ENCODE results near the gene PDE4D. TPM values are rescaled to one million over a fixed set of nuclear protein-coding genes. Genes with fewer than 3 reads are reported as not detected.

Gene PDE4D
- total RNA-seq, 2 experiments from 2014 or later: 0.50 to 0.51 TPM

DNA sequence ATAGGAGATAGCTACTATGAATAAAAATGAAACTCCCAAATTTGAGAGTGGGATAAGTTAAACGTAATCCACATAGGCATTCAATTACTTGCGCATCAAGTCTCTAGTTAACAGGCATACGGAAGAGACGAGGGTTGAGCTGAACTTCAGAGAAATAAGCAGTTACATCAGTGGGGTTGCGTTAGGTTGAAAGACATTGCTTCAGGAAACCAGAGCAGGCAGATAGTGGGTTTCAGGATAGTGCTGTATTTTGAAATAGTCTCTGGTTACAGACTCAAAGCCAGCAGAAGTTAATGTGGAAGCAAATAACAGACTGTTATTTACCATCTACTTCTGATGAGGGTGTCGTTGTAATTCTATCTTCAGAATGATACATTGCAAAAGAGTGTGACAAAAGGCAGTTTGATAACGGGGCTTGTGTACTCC is 533.4 kb downstream of the PDE4D start:
- POLR2A ChIA-PET: no interaction called here
- no peak overlapping the region for H3K4me2 ChIP-seq (ENCODE audit: low read length)
- DNase-seq (ENCODE audit: low spot score): no peak
- H3K9me3 ChIP-seq (ENCODE audit: low read length): no peaks in the 10 kb centered on the region
- no peak overlapping the region for H2AFZ ChIP-seq (ENCODE audit: low read length)
- BruUV-seq (replicated peaks): no TSS peak
- H3K27ac ChIP-seq (ENCODE audit: low read depth, low read length, poor library complexity, severe bottlenecking): no peak overlapping the region
- intact Hi-C loops (cut with micrococcal nuclease; ENCODE audit: unreplicated experiment): no loop called here
- no peaks in the 10 kb centered on the region for H4K20me1 ChIP-seq (ENCODE audit: insufficient read depth, low read length)
- no peaks in the 10 kb centered on the region for H3K4me1 ChIP-seq (ENCODE audit: insufficient read depth, low read length, poor library complexity, severe bottlenecking)
- H3K79me2 ChIP-seq (ENCODE audit: insufficient read depth, low read depth, low read length): no peaks in the 10 kb centered on the region
- TF ChIP-seq EZH2phosphoT487 (IDR thresholded peaks at IDR 0.05; ENCODE audit: borderline replicate concordance, low read depth, low read length): no peak
- TF ChIP-seq, protein P1, sequence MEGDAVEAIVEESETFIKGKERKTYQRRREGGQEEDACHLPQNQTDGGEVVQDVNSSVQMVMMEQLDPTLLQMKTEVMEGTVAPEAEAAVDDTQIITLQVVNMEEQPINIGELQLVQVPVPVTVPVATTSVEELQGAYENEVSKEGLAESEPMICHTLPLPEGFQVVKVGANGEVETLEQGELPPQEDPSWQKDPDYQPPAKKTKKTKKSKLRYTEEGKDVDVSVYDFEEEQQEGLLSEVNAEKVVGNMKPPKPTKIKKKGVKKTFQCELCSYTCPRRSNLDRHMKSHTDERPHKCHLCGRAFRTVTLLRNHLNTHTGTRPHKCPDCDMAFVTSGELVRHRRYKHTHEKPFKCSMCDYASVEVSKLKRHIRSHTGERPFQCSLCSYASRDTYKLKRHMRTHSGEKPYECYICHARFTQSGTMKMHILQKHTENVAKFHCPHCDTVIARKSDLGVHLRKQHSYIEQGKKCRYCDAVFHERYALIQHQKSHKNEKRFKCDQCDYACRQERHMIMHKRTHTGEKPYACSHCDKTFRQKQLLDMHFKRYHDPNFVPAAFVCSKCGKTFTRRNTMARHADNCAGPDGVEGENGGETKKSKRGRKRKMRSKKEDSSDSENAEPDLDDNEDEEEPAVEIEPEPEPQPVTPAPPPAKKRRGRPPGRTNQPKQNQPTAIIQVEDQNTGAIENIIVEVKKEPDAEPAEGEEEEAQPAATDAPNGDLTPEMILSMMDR (conservative IDR thresholded peaks at IDR 0.05; ENCODE audit: low read length): no peak
- H3K36me3 ChIP-seq (ENCODE audit: insufficient read depth, low read length): no peaks in the 10 kb centered on the region
- CTCF ChIA-PET (ENCODE audit: unreplicated experiment): no interaction called here
- H3K4me3 ChIP-seq (ENCODE audit: low read depth, low read length, poor library complexity, severe bottlenecking): no peak overlapping the region
- H3K9me2 ChIP-seq (ENCODE audit: insufficient read depth, low read length): no peaks in the 10 kb centered on the region; the same call in 1 of the 2 replicates

DNA sequence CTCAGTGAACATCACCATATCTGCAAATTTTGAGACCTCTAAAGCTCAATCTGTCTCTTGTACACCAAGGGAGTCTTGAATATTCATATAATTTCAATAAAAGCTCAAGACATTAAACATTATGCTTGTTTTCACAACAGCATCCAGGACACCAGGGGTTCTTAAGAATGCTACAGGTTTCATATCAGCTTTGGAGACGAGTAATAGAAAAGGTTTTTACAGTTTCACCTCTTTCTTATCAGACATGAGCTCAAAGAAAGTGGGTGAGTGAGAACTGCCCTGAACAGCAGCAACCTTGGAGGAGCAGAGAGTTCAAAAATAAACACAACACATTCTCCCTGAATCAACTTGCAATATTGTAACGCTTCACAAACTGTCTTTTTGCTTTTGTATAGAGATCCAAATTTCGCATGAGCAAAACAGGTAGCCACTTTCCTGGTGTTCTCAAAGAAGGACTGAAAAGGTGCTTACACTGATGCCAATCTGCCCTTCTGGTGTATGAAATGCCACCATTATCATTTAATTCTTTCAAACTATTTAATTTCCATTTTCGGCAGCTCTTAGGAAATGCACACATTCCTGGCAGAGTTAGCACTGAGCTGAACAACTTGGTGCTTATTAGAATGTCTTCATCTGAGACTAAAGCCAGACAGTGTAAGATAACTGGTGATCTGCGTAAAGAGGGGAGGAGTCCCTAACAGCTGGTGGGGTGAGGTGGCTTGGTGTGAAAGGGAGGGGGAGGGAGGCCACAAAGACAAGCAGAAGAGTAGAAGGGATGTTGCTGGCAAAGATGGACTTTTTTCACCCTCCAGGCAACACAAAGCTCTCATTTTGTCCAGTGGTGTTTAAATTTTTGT is 535.3 kb downstream of the PDE4D start:
- Histone ChIP-seq H3K4me2 (ENCODE audit: low read length) (no peak overlapping the region), H3K9me2 (ENCODE audit: insufficient read depth, low read length) (no peaks in the 10 kb centered on the region; the same call in 1 of the 2 replicates), H2AFZ (ENCODE audit: low read length) (no peak overlapping the region), H3K36me3 (ENCODE audit: insufficient read depth, low read length) (no peaks in the 10 kb centered on the region), H3K9me3 (ENCODE audit: low read length) (no peaks in the 10 kb centered on the region), H3K4me1 (ENCODE audit: insufficient read depth, low read length, poor library complexity, severe bottlenecking) (no peaks in the 10 kb centered on the region), H3K4me3 (ENCODE audit: low read depth, low read length, poor library complexity, severe bottlenecking) (no peak overlapping the region), H3K27ac (ENCODE audit: low read depth, low read length, poor library complexity, severe bottlenecking) (no peak overlapping the region), H4K20me1 (ENCODE audit: insufficient read depth, low read length) (no peaks in the 10 kb centered on the region), H3K79me2 (ENCODE audit: insufficient read depth, low read depth, low read length) (no peaks in the 10 kb centered on the region)
- no peak for DNase-seq (ENCODE audit: low spot score)
- POLR2A ChIA-PET: interaction anchor here (0.7 kb wide), 1 partner anchor 24 kb away, joined by 3 read pairs; no protein-coding TSS in a partner anchor
- no peak for TF ChIP-seq EZH2phosphoT487 (IDR thresholded peaks at IDR 0.05; ENCODE audit: borderline replicate concordance, low read depth, low read length)
- TF ChIP-seq, protein P1 (conservative IDR thresholded peaks at IDR 0.05; ENCODE audit: low read length): no peak
- BruUV-seq (replicated peaks): no TSS peak
- intact Hi-C loops (cut with micrococcal nuclease; ENCODE audit: unreplicated experiment): no loop called here
- CTCF ChIA-PET (ENCODE audit: unreplicated experiment): no interaction called here

DNA sequence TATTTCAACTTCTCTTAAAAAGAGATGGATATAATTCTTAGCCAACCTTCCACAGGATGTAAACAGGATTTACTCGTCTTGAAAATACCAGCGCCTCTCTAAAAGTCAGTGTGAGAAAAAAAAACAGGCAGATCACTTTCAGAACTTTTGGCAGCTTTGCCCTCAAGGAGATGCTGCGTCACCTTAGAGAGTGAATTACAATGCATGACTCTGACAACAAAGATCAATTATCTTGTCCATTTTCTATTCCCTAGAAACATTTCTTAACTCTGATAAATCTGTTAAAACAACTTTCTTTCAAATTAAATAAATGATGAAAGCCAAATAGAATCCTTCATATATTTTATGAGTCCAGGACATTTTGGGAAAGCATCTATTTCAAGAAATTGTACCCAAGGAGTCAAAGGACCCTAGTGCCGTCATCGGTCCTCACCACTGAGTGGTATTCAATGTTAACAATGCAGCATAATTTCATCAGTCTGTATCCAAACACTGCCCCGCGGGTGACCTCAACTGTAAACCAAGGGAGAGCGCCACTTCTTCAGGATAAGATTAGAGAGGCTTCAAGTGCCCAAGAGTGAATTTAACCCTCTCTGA is 536.0 kb downstream of the PDE4D start:
- CTCF ChIA-PET (ENCODE audit: unreplicated experiment): no interaction called here
- no peak overlapping the region for H3K27ac ChIP-seq (ENCODE audit: low read depth, low read length, poor library complexity, severe bottlenecking)

More for the DNA sequence above, 536.0 kb downstream of the PDE4D start:
- Histone ChIP-seq H4K20me1 (ENCODE audit: insufficient read depth, low read length) (no peaks in the 10 kb centered on the region), H3K4me1 (ENCODE audit: insufficient read depth, low read length, poor library complexity, severe bottlenecking) (no peaks in the 10 kb centered on the region), H3K4me2 (ENCODE audit: low read length) (no peak overlapping the region), H3K36me3 (ENCODE audit: insufficient read depth, low read length) (no peaks in the 10 kb centered on the region), H3K9me2 (ENCODE audit: insufficient read depth, low read length) (no peaks in the 10 kb centered on the region; the same call in 1 of the 2 replicates), H3K79me2 (ENCODE audit: insufficient read depth, low read depth, low read length) (no peaks in the 10 kb centered on the region), H3K4me3 (ENCODE audit: low read depth, low read length, poor library complexity, severe bottlenecking) (no peak overlapping the region), H3K9me3 (ENCODE audit: low read length) (no peaks in the 10 kb centered on the region), H2AFZ (ENCODE audit: low read length) (no peak overlapping the region)
- no peak for TF ChIP-seq EZH2phosphoT487 (IDR thresholded peaks at IDR 0.05; ENCODE audit: borderline replicate concordance, low read depth, low read length)
- TF ChIP-seq, protein P1 (conservative IDR thresholded peaks at IDR 0.05; ENCODE audit: low read length): no peak
- no peak for DNase-seq (ENCODE audit: low spot score)
- POLR2A ChIA-PET: no interaction called here
- intact Hi-C loops (cut with micrococcal nuclease; ENCODE audit: unreplicated experiment): no loop called here
- no TSS peak for BruUV-seq (replicated peaks)
